ENCODE measurements around the gene PADI1. TPM values are rescaled to one million over a fixed set of nuclear protein-coding genes. Genes with fewer than 3 reads are reported as not detected.
A peak's percentile ranks its signal among the peaks of the same experiment; 100 is the strongest.

The PADI1 gene
- total RNA-seq, 1 experiment from 2014 or later, result 0.24 TPM

GRCh38 chr1:17195731-17196130 lies 9.2 kb upstream of the PADI1 start:
- Histone ChIP-seq H3K27me3 (ENCODE audit: insufficient read depth, low read length) (no peaks in the 10 kb centered on the region), H3K79me2 (ENCODE audit: insufficient read depth, low read length) (no peaks in the 10 kb centered on the region), H2BK120ac (ENCODE audit: low read depth, low read length, poor library complexity, severe bottlenecking) (no peak overlapping the region), H3K56ac (ENCODE audit: insufficient read length, low read depth, low read length) (no peak overlapping the region), H2BK20ac (ENCODE audit: low read depth, low read length, poor library complexity, severe bottlenecking) (no peak overlapping the region), H3K4me2 (ENCODE audit: insufficient read depth, insufficient read length, low read length) (no peak overlapping the region), H3K79me1 (ENCODE audit: insufficient read depth, low read depth, low read length, poor library complexity, severe bottlenecking) (no peaks in the 10 kb centered on the region), H2BK12ac (ENCODE audit: insufficient read length, low read depth, low read length) (no peak overlapping the region), H3K4ac (ENCODE audit: low read depth, low read length) (no peak overlapping the region), H3K27ac (ENCODE audit: insufficient read length, low read depth, low read length) (no peak overlapping the region), H2AK5ac (ENCODE audit: insufficient read length, low read length) (no peak overlapping the region), H4K8ac (replicated peaks; ENCODE audit: insufficient read length, low read depth, low read length) (no peak overlapping the region), H2BK5ac (ENCODE audit: insufficient read length, low read length) (no peak overlapping the region), H3K9me3 (ENCODE audit: control insufficient read depth, low read depth, low read length) (no peaks in the 10 kb centered on the region), H4K20me1 (ENCODE audit: control insufficient read depth, insufficient read depth, insufficient read length) (no peaks in the 10 kb centered on the region), H3K23ac (ENCODE audit: insufficient read length, low read depth, low read length) (no peak overlapping the region), H4K5ac (ENCODE audit: insufficient read length, low read depth, low read length) (no peak overlapping the region), H2BK15ac (ENCODE audit: low read depth, low read length) (no peak overlapping the region), H3T11ph (ENCODE audit: low read length) (no peak overlapping the region), H4K91ac (ENCODE audit: insufficient read length, low read depth, low read length) (no peak overlapping the region), H3K18ac (ENCODE audit: insufficient read length, low read depth, low read length) (no peak overlapping the region), H3K23me2 (ENCODE audit: insufficient read length, low read depth, low read length, poor library complexity, severe bottlenecking) (no peaks in the 10 kb centered on the region), H2AFZ (ENCODE audit: low read length) (no peak overlapping the region), H3K14ac (ENCODE audit: insufficient read depth, low read length) (no peak overlapping the region), H3K9ac (ENCODE audit: extremely low read depth, insufficient read length, low read length) (no peak overlapping the region), H3K4me1 (ENCODE audit: insufficient read depth, low read length) (no peaks in the 10 kb centered on the region)
- H3K4me1 Mint-ChIP-seq, result peaks cover 8 to 13% of the 10 kb centered on the region in 2 experiments
- peak; percentile 14 for DNase-seq
- peaks cover 7% of the 10 kb centered on the region for H3K27me3 Mint-ChIP-seq (ENCODE audit: low read depth)
- no peak for TF ChIP-seq CTCF (conservative IDR thresholded peaks at IDR 0.05)
- H3K9me3 Mint-ChIP-seq, result no peaks in the 10 kb centered on the region
- no peak overlapping the region; a peak in 1 of 7 replicates for H3K27ac Mint-ChIP-seq
- no peak overlapping the region for H3K4me3 Mint-ChIP-seq
- WGBS (ENCODE audit: extremely low coverage, insufficient read length, low lambda C conversion rate), result no CpG with 5 or more reads among the region's 3 CpGs
- H3K36me3 Mint-ChIP-seq (ENCODE audit: insufficient read depth in 1 of 3, low read depth in 3 of 3), result no peaks in the 10 kb centered on the region; a peak in 1 of 7 replicates

Data from H9 (cell line).